Left cardiac atrium (tissue), 4 donors: ENCODE data around the gene RBKS. TPM values are rescaled to one million over a fixed set of nuclear protein-coding genes. Genes with fewer than 3 reads are reported as not detected.
A peak's percentile ranks its signal among the peaks of the same experiment; 100 is the strongest.
"Not testable (repeated sequence)": the region's sequence is repeated elsewhere in the genome, so short reads cannot be mapped to it uniquely, and the experiment has no call there.

Source experiments
- ATAC-seq, 2 donors: fragments of 200-7000 bp; cut with Tn5 transposase; one replicate each; pipeline ENCODE4 v1.9.1; 2020; ENCODE audit warnings: mild to moderate bottlenecking in 2 of 2, moderate library complexity in 2 of 2
- DNase-seq: peaks from one replicate; pipeline ENCODE4 v3.0.0-alpha.2; 2020
- intact Hi-C, 2 donors: fragments of 100-400 bp; cut with DNase I; formaldehyde crosslinking; loops; one replicate each; pipeline versions ENCODE4 v1.14.1 to v1.15.1; 2022 to 2023
- total RNA-seq, 2 donors: library from RNA; stranded (reverse); fragmentation: NEBNext Ultra II Directional; extraction: Animal tissue kit (Norgen Biotek cat#: 25700); gene quantifications; one replicate each; pipeline ENCODE4 v1.2.1, GENCODE V29; 2021
- donor health status: DM: no; HTN: yes; CAD: no.
- donor health status: DM: no; HTN: yes; CAD: no; lungs with severe emphysema.
- donor health status: DM: yes; HTN: yes; CAD: no.
- donor health status: Dilated cardiomyopathy.

RBKS gene
- total RNA-seq, 2 donors from 2014 or later, result 3.3 TPM

- DNase-seq, ATAC-seq, intact Hi-C loops: not testable (repeated sequence)
Observed at GRCh38 chr2:27882584-27882922, 7.6 kb downstream of the RBKS start.

GRCh38 chr2:27881815-27882583 lies 8.2 kb downstream of the RBKS start:
- DNase-seq, ATAC-seq, intact Hi-C loops: not testable (repeated sequence)

GRCh38 chr2:27878825-27879224 lies 11.4 kb downstream of the RBKS start:
- no peak for ATAC-seq
- intact Hi-C loops, result no loop called here
- no peak for DNase-seq

- intact Hi-C loops, result no loop called here
- no peak for DNase-seq
- no peak for ATAC-seq
Observed at GRCh38 chr2:27875089-27875881, 14.9 kb downstream of the RBKS start.

- DNase-seq (no peak), ATAC-seq (no peak)
- intact Hi-C loops, result no loop called here
Observed at GRCh38 chr2:27873091-27873490, 17.1 kb downstream of the RBKS start.

- no peak for DNase-seq
- intact Hi-C loops, result no loop called here
- no peak for ATAC-seq
Observed at GRCh38 chr2:27871802-27872201, 18.4 kb downstream of the RBKS start.

GRCh38 chr2:27870724-27871123 lies 19.5 kb downstream of the RBKS start:
- intact Hi-C loops, result no loop called here
- no peak for ATAC-seq
- no peak for DNase-seq

GRCh38 chr2:27869763-27870162 lies 20.4 kb downstream of the RBKS start:
- intact Hi-C loops, result no loop called here
- ATAC-seq (no peak), DNase-seq (no peak)

- DNase-seq, result no peak
- no peak for ATAC-seq
- intact Hi-C loops, result no loop called here
Observed at GRCh38 chr2:27866237-27866636, 23.9 kb downstream of the RBKS start.

GRCh38 chr2:27863955-27864354 lies 26.2 kb downstream of the RBKS start:
- DNase-seq, intact Hi-C loops, ATAC-seq: not testable (repeated sequence)

- intact Hi-C loops, result no loop called here
- ATAC-seq, result no peak
- DNase-seq, result no peak
Observed at GRCh38 chr2:27863146-27863545, 27.0 kb downstream of the RBKS start.

GRCh38 chr2:27860111-27860510 lies 30.1 kb downstream of the RBKS start:
- ATAC-seq (peak in 1 of 2 donors; percentile 76), DNase-seq (no peak)
- intact Hi-C loops, result no loop called here

GRCh38 chr2:27857417-27858172 lies 32.6 kb downstream of the RBKS start:
- no peak for DNase-seq
- ATAC-seq, result no peak
- intact Hi-C loops, result no loop called here

- ATAC-seq (no peak), DNase-seq (no peak)
- intact Hi-C loops, result no loop called here
Observed at GRCh38 chr2:27856956-27857355, 33.2 kb downstream of the RBKS start.

- intact Hi-C loops, result no loop called here
- ATAC-seq (no peak), DNase-seq (no peak)
Observed at GRCh38 chr2:27856386-27856785, 33.8 kb downstream of the RBKS start.

GRCh38 chr2:27855476-27855875 lies 34.7 kb downstream of the RBKS start:
- ATAC-seq, result peak in 1 of 2 donors; percentile 87
- intact Hi-C loops, result no loop called here
- DNase-seq, result no peak

GRCh38 chr2:27854229-27854862 lies 35.8 kb downstream of the RBKS start:
- no peak for DNase-seq
- intact Hi-C loops, result no loop called here
- ATAC-seq, result peak in 1 of 2 donors; percentile 25

- DNase-seq (no peak), ATAC-seq (no peak)
- intact Hi-C loops, result no loop called here
Observed at GRCh38 chr2:27852691-27853090, 37.5 kb downstream of the RBKS start.

GRCh38 chr2:27849558-27850205 lies 40.5 kb downstream of the RBKS start:
- intact Hi-C loops, result no loop called here
- DNase-seq (no peak), ATAC-seq (no peak)
